ENCODE measurements around the gene PARD6A.

Gene PARD6A

GRCh38 chr16:67654403-67654911 is 6.3 kb upstream of the PARD6A start:
- no peak for DNase-seq

GRCh38 chr16:67655363-67655762 is 5.4 kb upstream of the PARD6A start:
- DNase-seq: no peak

GRCh38 chr16:67656344-67657016 is 4.3 kb upstream of the PARD6A start:
- no peak for DNase-seq

GRCh38 chr16:67657017-67657608 is 3.6 kb upstream of the PARD6A start:
- DNase-seq: no peak

- DNase-seq: no peak
Measured at GRCh38 chr16:67657751-67658518, 2.8 kb upstream of the PARD6A start.

GRCh38 chr16:67658849-67659674 is 1.7 kb upstream of the PARD6A start:
- DNase-seq: no peak

- DNase-seq: peak; percentile 86
Measured at GRCh38 chr16:67659675-67660563, 841 bp upstream of the PARD6A start, which contains the start of gene ACD. TSS of gene ACD (minus strand) at chr16:67660260. CDS start at chr16:67660220, 40 bp downstream.

GRCh38 chr16:67661101-67661761 is 471 bp downstream of the PARD6A start:
- DNase-seq: no peak

GRCh38 chr16:67661886-67662652 is 1.3 kb downstream of the PARD6A start:
- no peak for DNase-seq

- DNase-seq: no peak
Measured at GRCh38 chr16:67662653-67663010, 1.9 kb downstream of the PARD6A start.

- DNase-seq: no peak
Measured at GRCh38 chr16:67663151-67663876, 2.6 kb downstream of the PARD6A start.

- no peak for DNase-seq
Measured at GRCh38 chr16:67663877-67664222, 3.1 kb downstream of the PARD6A start.

- DNase-seq: no peak
Measured at GRCh38 chr16:67664258-67664657, 3.5 kb downstream of the PARD6A start.

GRCh38 chr16:67664871-67665270 is 4.1 kb downstream of the PARD6A start:
- DNase-seq: no peak

- no peak for DNase-seq
Measured at GRCh38 chr16:67665598-67665997, 4.8 kb downstream of the PARD6A start.

GRCh38 chr16:67666032-67666551 is 5.3 kb downstream of the PARD6A start:
- DNase-seq: no peak

- DNase-seq: peak; percentile 80
Measured at GRCh38 chr16:67666559-67667452, 6.0 kb downstream of the PARD6A start, which contains the start of the genes C16orf86 and ENKD1. TSS of gene C16orf86 (plus strand) at chr16:67666814. CDS start at chr16:67666971, 157 bp downstream. TSS of gene ENKD1 (minus strand) at chr16:67666750. CDS start at chr16:67666442, 308 bp downstream.

GRCh38 chr16:67667453-67667816 is 6.7 kb downstream of the PARD6A start:
- DNase-seq: no peak
